ENCODE data around the gene TAB2. TPM values are rescaled to one million over a fixed set of nuclear protein-coding genes. Genes with fewer than 3 reads are reported as not detected.

Gene TAB2
- total and polyA plus RNA-seq, 2 donors (not counting 3 experiments of a cell fraction or from before 2014, with no cell fraction given) = 26.0 to 37.4 TPM

- BruUV-seq (replicated peaks) = no TSS peak
- CTCF ChIA-PET = no interaction called here
- intact Hi-C loops (cut with micrococcal nuclease) = no loop called here
Observed at GRCh38 chr6:149268146-149268545, 49.4 kb upstream of the TAB2 start.

GRCh38 chr6:149268768-149269167 lies 48.7 kb upstream of the TAB2 start:
- Histone ChIP-seq H3K9me1 (replicated peaks; ENCODE audit: control insufficient read depth, extremely low read depth, insufficient read depth, low read length) (no peaks in the 10 kb centered on the region), H3K27ac (ENCODE audit: insufficient read depth, low read depth, low read length) (no peak overlapping the region), H4K20me1 (replicated peaks; ENCODE audit: control insufficient read depth, extremely low read depth, insufficient read depth, low read length) (no peaks in the 10 kb centered on the region), H3K4me1 (ENCODE audit: control insufficient read depth, extremely low read depth, insufficient read depth, low read length) (no peaks in the 10 kb centered on the region), H3K36me3 (ENCODE audit: control insufficient read depth in 2 of 2, extremely low read depth in 1 of 2, insufficient read depth in 2 of 2, low read length in 2 of 2) (no peaks in the 10 kb centered on the region), H3K9me3 (replicated peaks; ENCODE audit: control insufficient read depth, insufficient read depth, low read length) (no peaks in the 10 kb centered on the region), H3K27me3 (ENCODE audit: control insufficient read depth in 2 of 2, insufficient read depth in 2 of 2, low read length in 2 of 2) (peaks cover 8 to 11% of the 10 kb centered on the region in 2 experiments), H2AFZ (ENCODE audit: low read depth, low read length) (no peak overlapping the region), H3K9ac (replicated peaks; ENCODE audit: extremely low read depth, insufficient read depth, low read length) (no peak overlapping the region), H3K4me3 (replicated peaks in 1 of 3; ENCODE audit: insufficient read depth in 1 of 3, low read depth in 1 of 3, low read length in 3 of 3) (no peak overlapping the region), H3K79me2 (ENCODE audit: control insufficient read depth, insufficient read depth, low read length) (no peaks in the 10 kb centered on the region), H3K4me2 (ENCODE audit: insufficient read depth, low read length) (no peak overlapping the region)
- FAIRE-seq = no peak
- DNase-seq (ENCODE audit: low read depth, low spot score) = no peak
- CTCF ChIA-PET = interaction anchor here (1.6 kb wide), 1 partner anchor 10 kb away, joined by 3 read pairs; no protein-coding TSS in a partner anchor
- BruUV-seq (replicated peaks) = no TSS peak
- intact Hi-C loops (cut with micrococcal nuclease) = no loop called here
- TF ChIP-seq GATA2 (IDR thresholded peaks at IDR 0.05; ENCODE audit: insufficient read depth, insufficient read length, low read depth, low read length) = no peak
- no peak for TF ChIP-seq JUN (IDR thresholded peaks at IDR 0.05; ENCODE audit: borderline replicate concordance, insufficient read depth, insufficient read length, low read depth)
- no peak for TF ChIP-seq POLR2A (IDR thresholded peaks at IDR 0.05; ENCODE audit: low read depth, low read length)
- TF ChIP-seq, protein P1, sequence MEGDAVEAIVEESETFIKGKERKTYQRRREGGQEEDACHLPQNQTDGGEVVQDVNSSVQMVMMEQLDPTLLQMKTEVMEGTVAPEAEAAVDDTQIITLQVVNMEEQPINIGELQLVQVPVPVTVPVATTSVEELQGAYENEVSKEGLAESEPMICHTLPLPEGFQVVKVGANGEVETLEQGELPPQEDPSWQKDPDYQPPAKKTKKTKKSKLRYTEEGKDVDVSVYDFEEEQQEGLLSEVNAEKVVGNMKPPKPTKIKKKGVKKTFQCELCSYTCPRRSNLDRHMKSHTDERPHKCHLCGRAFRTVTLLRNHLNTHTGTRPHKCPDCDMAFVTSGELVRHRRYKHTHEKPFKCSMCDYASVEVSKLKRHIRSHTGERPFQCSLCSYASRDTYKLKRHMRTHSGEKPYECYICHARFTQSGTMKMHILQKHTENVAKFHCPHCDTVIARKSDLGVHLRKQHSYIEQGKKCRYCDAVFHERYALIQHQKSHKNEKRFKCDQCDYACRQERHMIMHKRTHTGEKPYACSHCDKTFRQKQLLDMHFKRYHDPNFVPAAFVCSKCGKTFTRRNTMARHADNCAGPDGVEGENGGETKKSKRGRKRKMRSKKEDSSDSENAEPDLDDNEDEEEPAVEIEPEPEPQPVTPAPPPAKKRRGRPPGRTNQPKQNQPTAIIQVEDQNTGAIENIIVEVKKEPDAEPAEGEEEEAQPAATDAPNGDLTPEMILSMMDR (IDR thresholded peaks at IDR 0.05; ENCODE audit: extremely low read depth in 1 of 2, insufficient read depth in 1 of 2, low read depth in 1 of 2, low read length in 2 of 2) = no peak
- no peak for TF ChIP-seq POLR2AphosphoS5 (IDR thresholded peaks at IDR 0.05; ENCODE audit: insufficient read depth, low read depth, low read length)
- TF ChIP-seq, protein P2, sequence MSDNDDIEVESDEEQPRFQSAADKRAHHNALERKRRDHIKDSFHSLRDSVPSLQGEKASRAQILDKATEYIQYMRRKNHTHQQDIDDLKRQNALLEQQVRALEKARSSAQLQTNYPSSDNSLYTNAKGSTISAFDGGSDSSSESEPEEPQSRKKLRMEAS (IDR thresholded peaks at IDR 0.05; ENCODE audit: insufficient read depth, insufficient read length) = no peak
- no peak for TF ChIP-seq MYC (IDR thresholded peaks at IDR 0.05; ENCODE audit: low read depth, low read length)
- dilution Hi-C loops (cut with MboI; ENCODE audit: extremely low pct_ligation_motif_present, low sequenced_read_pairs) = no loop called here
- POLR2A ChIA-PET = no interaction called here

More at GRCh38 chr6:149268146-149268545, 49.4 kb upstream of the TAB2 start:
- dilution Hi-C loops (cut with MboI; ENCODE audit: extremely low pct_ligation_motif_present, low sequenced_read_pairs) = no loop called here
- Histone ChIP-seq H3K4me3 (replicated peaks in 1 of 3; ENCODE audit: insufficient read depth in 1 of 3, low read depth in 1 of 3, low read length in 3 of 3) (no peak overlapping the region), H3K4me2 (ENCODE audit: insufficient read depth, low read length) (no peak overlapping the region), H3K79me2 (ENCODE audit: control insufficient read depth, insufficient read depth, low read length) (no peaks in the 10 kb centered on the region), H3K27ac (ENCODE audit: insufficient read depth, low read depth, low read length) (no peak overlapping the region), H3K9ac (replicated peaks; ENCODE audit: extremely low read depth, insufficient read depth, low read length) (no peak overlapping the region), H3K36me3 (ENCODE audit: control insufficient read depth in 2 of 2, extremely low read depth in 1 of 2, insufficient read depth in 2 of 2, low read length in 2 of 2) (no peaks in the 10 kb centered on the region), H3K9me3 (replicated peaks; ENCODE audit: control insufficient read depth, insufficient read depth, low read length) (no peaks in the 10 kb centered on the region), H3K4me1 (ENCODE audit: control insufficient read depth, extremely low read depth, insufficient read depth, low read length) (no peaks in the 10 kb centered on the region), H4K20me1 (replicated peaks; ENCODE audit: control insufficient read depth, extremely low read depth, insufficient read depth, low read length) (no peaks in the 10 kb centered on the region), H3K9me1 (replicated peaks; ENCODE audit: control insufficient read depth, extremely low read depth, insufficient read depth, low read length) (no peaks in the 10 kb centered on the region), H3K27me3 (ENCODE audit: control insufficient read depth in 2 of 2, insufficient read depth in 2 of 2, low read length in 2 of 2) (peaks cover 4 to 11% of the 10 kb centered on the region in 2 experiments), H2AFZ (ENCODE audit: low read depth, low read length) (no peak overlapping the region)
- FAIRE-seq (no peak), DNase-seq (ENCODE audit: low read depth, low spot score) (no peak)
- POLR2A ChIA-PET = no interaction called here
- no peak for TF ChIP-seq FOS (IDR thresholded peaks at IDR 0.05; ENCODE audit: borderline replicate concordance, insufficient read depth, low read length)

All from endothelial cell of umbilical vein (primary cell).